Activated CD4-positive, alpha-beta T cell treated with anti-CD3 and anti-CD28 coated beads for 1 hour (primary cell): ENCODE data around the gene LBX2.
A peak's percentile ranks its signal among the peaks of the same experiment; 100 is the strongest.

Source experiments
- DNase-seq: peaks from one replicate; pipeline ENCODE4 v3.0.0-alpha.2; 2020

The LBX2 gene

DNA sequence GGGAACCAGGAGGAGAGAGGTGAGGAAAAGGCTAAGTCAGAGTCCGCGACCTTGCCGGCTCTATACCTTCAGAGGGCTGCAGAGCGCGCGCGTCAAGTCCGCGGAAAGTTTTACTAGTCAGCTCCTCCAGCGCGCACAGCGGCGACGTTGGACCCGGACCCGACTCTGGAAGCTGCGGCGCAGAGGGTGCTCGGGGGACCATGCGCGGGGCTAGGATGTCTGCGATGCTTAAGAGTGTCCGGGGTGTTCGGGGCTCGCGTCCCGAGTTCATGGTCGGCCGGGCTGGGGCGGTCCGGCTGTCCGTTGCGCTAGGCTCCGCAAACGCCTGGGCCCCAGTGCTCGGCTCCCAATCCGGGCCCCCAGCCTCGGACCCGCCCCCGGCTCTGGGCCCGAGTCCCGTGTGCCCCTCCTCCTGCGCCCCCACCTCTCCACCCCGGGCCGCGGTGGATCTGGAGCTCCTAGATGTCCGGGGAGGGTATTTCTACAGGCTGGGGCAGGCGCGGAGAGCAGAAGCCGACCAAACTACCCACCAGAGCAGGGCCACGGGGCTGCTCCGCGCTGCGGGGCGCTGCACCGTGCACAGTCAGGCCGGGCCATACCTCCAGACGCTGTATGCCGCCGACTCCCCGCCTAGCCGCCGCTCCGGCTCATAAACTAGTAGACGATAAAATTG, at the start of gene LBX2:
LBX2 (minus strand) TSS at position 337 of the 673 bp plus-strand sequence; CDS start at position 271, 66 bp downstream.
- peak; percentile 30 for DNase-seq

DNA sequence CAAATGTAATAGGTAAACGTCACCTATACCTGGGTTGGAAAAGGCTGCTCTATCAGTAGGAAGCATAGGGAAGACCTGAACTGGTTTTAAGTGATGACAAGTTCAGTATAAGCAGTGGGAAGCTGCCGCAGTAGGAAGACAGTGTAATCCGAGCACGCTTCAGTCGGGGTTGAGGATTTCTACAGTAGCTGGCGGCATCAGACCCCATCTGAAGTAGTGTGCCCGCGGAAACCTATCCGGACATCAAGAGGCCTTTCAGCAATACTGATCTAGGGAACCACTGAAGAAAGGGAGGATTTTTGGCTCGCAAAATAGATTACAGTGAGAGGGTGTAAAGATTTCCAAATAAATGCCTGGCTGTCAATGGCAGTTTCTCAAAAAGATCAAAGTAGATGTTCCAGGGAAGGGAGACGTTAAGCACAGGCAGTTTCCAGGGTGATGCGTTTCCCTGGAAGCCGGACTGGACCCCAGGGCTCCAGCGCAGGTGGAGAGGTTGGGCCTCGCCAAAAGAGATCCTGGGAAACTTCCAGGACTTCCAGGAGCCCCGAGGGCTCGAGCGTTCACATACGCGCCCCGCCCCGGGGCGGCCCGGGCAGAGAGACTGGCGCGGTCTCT, 49.0 kb upstream of the LBX2 start:
- no peak for DNase-seq

DNA sequence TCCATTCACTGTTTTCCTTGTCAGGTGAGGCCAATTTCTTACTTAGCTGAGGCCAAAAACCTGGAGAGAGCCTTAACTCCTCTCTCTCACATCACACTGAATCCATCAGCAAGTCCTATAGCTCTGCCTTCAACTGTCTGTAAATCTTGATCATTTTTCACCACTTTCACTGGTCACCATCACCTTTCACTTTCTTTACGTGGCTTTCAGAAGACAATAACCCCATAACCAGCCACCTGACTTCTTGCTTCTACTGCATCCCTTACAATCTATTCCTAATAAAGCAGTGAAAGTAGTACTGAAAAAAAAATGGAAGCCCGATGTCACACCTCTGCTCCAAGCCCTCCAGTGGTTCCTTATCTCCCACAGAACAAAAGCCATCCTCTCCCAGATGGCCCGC, 46.6 kb upstream of the LBX2 start:
- DNase-seq = no peak

DNA sequence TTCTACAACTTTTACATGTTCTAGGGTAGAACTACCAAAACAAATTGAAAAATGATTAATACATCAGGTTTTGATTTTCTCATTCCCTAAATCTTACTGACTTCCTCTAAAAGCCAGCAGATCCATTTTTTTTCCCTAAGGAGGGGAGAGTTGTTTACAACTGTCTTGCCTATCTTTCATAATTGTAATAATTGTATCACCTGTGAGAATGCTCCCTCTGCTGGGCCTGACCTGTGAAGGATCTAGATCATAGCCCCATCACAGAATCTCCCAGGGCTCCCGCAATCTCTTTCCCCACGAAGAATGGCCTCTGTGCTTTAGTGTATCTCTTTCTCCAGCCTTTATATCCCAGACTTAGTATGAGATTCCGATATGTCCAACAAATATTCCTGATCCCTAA, 45.2 kb upstream of the LBX2 start:
- DNase-seq = no peak

DNA sequence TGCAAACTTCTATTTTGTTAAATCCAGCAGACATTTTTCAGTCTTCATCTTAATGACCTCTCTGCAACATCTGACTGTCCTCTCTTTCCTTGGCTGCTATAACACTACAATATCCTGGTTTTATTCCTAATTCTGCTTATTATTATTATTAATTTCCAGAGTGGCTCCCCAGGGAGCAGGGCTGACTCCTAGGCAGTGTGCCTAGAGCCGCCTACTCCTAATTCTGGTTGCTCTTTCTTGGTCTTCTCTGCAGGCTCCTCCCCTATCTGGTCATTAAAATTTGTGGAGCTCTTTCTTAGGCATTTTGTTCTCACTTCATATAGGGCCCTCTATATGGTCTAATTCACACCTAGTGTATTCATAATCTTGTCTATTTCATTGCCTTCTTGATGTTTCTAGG, 43.6 kb upstream of the LBX2 start:
- DNase-seq = no peak

- DNase-seq = no peak
Observed at GRCh38 chr2:74540291-74540690, 40.9 kb upstream of the LBX2 start.

DNA sequence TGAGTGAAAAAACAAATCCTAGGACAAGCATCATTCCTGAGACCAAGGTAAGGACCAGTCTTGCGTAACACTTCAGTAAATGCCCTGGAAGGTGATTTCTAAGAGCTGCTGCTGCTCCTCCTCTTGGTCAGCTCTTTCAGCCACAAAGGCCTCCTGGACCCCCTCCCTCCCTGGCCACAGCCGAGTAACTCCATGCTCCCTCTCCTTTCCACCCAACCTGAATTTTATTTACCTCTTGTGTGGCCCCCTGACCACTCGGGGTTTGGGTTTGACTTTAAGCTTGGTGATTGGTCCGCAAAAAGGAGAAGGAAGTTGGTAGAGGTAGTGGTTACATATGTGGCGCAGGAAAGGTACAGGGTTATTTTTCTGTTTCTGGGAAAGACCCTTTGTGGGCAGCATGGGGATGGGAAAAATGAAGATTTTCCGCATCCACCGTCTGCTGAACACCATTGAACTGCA, 39.5 kb upstream of the LBX2 start:
- no peak for DNase-seq

DNA sequence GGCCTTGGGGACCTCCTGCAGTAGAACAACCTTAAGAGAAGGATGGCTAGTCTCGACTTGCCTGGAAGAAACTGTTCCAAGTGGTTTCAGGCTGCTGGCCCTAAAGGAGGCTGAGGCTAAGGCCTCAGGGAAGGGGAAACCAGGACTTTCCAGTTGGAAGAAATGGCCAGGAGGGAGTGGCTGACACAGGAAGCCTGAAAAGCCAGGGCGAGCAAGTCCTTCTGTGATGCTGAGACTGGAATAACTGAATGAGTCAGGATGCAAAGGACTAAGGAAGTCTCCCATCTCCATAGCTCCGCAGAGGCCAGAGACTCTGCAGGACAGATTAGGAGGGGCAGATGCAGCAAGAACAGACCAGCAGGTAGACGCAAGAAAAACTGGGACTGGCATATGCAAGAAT, 37.7 kb upstream of the LBX2 start:
- DNase-seq = no peak

- no peak for DNase-seq
Observed at GRCh38 chr2:74536166-74536950, 37.0 kb upstream of the LBX2 start.

DNA sequence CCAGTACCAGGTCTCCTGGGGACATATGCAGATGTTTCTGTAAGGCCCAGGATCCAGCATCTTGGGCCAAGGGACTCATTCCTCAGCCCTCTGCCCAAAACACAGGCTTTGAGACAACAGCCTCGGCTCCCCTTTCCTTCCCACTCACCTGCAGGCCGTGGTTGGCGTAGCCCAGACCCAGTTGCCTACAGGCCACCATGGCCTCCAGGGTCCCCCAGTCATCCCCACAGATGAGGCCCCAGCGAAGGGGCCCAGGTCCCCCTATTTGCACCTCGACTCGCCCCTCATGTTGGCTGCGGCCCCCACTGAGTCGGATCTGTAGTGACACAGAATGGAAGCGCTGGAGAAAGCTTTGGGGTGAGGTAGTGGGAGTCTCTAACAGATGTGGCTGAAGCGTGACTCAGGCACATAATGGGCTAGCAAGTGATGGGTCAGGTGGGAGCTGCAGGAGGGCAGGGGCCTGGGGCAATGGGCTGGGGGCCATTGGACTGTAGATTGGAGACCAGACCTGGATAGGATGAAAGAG, 36.1 kb upstream of the LBX2 start:
- no peak for DNase-seq

DNA sequence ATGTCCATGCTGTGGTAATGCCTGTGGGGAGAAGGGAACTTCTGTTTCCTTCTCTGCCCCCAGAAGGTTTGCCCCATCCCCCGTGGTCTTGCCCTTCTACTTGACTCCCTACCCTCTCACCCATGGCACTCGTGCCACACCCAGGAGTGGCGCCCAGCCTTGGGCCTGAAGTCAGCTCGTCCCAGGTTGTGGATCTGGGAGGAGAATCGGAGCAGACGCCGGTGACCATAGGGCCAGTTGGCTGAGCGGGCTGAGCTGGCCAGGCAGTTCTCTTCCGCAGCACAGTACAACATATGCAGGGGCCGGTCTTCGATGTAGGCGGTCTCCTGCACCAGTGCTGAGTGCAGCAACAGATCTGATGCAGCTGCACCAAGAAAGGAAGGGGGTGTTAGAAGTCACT, 35.0 kb upstream of the LBX2 start:
- no peak for DNase-seq

GRCh38 chr2:74533464-74533863, 34.1 kb upstream of the LBX2 start:
- no peak for DNase-seq

DNA sequence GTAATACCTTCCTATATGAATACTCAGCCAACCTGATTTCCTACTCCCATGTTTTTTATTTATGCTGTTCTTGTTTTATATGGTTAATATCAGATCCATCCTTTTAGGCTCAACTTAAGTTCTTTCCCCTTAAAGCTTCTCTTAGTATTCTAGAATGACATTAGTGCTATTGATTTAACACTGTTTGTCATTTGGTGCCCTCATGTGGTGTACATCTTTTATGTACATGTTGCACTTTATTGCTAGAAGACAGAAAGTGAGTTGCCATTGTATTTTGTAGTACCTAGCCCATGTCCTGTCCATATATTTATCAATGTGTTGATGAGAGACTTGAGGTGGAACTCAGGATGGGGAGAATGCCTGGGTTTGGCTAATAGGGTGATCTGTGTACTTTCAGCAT, 32.8 kb upstream of the LBX2 start:
- no peak for DNase-seq

GRCh38 chr2:74531666-74532065, 32.3 kb upstream of the LBX2 start:
- DNase-seq = no peak

DNA sequence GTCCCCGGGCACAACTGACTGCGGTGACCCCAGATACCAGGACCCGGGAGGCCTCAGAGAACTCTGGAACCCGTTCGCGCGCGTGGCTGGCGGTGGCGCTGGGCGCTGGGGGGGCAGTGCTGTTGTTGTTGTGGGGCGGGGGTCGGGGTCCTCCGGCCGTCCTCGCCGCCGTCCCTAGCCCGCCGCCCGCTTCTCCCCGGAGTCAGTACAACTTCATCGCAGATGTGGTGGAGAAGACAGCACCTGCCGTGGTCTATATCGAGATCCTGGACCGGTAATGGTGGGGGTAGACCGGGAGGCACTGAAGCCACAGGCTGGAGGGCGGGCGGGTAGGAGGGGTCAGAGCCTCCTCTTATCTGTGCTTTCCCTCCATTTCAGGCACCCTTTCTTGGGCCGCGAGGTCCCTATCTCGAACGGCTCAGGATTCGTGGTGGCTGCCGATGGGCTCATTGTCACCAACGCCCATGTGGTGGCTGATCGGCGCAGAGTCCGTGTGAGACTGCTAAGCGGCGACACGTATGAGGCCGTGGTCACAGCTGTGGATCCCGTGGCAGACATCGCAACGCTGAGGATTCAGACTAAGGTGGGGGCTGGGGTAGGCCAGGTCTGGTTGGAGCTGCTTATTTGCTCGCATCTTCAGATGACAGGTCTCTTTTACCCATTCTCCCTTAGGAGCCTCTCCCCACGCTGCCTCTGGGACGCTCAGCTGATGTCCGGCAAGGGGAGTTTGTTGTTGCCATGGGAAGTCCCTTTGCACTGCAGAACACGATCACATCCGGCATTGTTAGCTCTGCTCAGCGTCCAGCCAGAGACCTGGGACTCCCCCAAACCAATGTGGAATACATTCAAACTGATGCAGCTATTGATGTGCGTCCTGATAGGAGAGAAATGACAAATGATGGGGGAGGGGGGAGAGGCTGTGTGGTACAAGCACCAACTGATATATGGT, 31.1 kb upstream of the LBX2 start:
- DNase-seq = no peak

DNA sequence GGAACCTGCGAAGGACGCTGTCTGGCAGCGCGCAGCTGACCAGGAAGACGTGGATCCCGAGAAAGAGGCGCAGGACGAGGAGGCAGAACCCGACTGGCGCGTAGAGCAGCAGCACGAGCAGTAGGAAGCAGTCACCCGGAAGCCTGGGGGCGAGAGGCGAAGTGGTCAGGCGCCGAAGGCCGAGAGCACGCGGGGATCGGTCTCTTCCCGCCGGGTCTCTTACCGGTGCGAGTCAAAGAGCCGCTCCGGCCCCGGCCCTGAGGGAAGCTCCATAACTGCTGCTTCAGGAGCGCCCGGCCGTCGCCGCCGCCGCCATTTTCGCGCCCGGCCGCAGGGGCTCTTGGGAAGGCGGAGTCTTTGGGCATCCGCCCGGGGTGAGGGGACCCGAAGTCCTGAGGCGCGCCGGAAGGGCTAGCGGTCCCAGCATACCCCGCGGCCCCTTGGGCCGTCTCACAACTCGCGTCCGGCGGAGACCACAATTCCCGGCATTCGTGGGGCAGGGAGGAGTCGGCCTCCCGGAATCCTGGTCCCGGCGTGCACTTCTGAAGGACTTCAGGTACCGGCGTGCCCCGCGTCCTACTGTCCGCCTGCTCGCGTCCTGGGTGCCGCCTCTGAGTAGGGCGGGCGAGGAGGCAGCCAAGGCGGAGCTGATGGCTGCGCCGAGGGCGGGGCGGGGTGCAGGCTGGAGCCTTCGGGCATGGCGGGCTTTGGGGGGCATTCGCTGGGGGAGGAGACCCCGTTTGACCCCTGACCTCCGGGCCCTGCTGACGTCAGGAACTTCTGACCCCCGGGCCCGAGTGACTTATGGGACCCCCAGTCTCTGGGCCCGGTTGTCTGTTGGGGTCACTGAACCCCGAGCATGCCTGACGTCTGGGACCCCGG, 30.2 kb upstream of the LBX2 start, which contains the start of the genes AUP1 and HTRA2:
AUP1 (minus strand) TSS at position 350 of the 882 bp plus-strand sequence; CDS start at position 273, 77 bp downstream.
HTRA2 (plus strand) TSS at position 577 of the 882 bp plus-strand sequence; CDS start at position 651, 74 bp downstream.
- DNase-seq = peak; percentile 77

DNA sequence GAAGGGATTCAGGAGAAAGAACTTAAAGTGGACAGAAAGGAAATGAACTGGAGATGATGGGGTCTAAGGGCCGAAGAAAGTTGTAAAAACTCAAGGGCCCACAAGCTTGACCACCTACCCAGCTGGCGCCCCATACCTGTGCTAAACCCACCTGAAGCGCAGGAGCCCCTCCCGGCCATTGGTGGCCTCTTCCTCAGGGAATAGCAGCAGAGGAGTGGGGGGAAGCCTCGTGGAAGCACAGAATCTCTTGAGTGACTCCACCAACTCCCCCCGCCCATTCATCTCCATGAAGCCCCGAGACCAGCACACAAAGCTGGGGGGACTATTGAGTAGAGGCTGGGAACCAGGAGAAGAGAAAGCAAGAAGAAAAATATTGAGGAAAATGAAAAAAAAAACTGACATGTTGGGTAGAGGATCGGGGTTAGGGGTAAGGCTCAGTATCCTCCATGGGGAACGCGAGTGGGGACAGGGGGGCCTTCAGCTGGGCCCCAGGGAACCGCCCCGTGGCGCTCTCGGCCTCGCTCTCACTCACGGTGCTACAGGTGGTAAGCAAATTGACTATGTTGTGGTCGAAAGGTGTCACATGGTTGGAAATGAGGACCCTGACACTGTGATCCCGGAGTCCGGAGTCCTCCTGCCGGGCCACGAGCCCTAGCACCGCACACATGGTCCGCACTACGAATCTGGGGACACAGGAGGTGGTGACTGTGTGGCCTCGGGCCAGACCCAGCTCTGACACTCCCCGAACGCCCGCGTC, 29.4 kb upstream of the LBX2 start:
- DNase-seq = no peak

GRCh38 chr2:74527741-74528140, 28.3 kb upstream of the LBX2 start:
- DNase-seq = no peak

DNA sequence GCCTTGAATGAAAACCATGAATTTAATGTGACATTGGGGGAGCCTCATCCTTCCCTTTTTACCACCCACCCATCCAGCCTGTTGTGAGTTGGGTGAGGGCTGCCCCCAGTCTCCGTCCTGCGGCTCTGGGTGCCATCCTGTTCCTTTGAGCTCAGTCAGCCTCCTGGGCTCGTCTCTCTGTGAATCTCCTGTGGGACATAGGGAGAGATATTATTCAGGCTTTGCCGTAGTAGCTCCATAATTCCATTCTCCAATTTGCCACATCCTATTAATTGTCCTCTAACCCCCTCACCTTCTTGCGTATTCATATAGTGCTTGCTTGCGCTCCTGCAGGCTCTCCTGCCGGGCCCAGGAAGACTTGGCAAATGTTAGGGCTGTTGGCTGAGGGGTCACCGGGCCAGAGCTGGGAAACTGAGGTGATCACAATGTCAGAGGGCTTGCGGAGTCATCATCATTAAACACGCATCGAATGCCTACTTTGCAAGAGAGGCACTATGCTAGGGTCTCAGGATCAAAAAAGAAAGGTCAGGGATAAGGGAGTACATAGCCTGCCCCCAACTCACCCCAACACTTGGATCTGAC, 27.3 kb upstream of the LBX2 start:
- no peak for DNase-seq
